Brain microvascular endothelial cell (primary cell): Measurements from ENCODE around the gene CCDC74A.
"Not testable (repeated sequence)": the region's sequence is repeated elsewhere in the genome, so short reads cannot be mapped to it uniquely, and the experiment has no call there.

Experiments
- DNase-seq: peaks from one replicate; pipeline ENCODE4 v3.0.0-alpha.2; 2020
- H3K27ac ChIP-seq: fragments of 250-450 bp; sonication (Bioruptor Pico); 2 replicates; pipeline ENCODE4 v1.5.1; 2020; ENCODE audit warnings: mild to moderate bottlenecking, moderate library complexity
- H3K27me3 ChIP-seq: fragments of 250-450 bp; sonication (Bioruptor Pico); replicated peaks from 2 replicates; pipeline ENCODE4 v1.5.1; 2020; ENCODE audit warnings: mild to moderate bottlenecking
- H3K36me3 ChIP-seq: fragments of 250-450 bp; sonication (Bioruptor Pico); replicated peaks from 2 replicates; pipeline ENCODE4 v1.5.1; 2020; ENCODE audit warnings: mild to moderate bottlenecking
- H3K4me3 ChIP-seq: 2 replicates; pipeline ENCODE4 v1.5.1; 2011; ENCODE audit warnings: low read depth, mild to moderate bottlenecking, control low read depth, low read length, moderate library complexity
- in situ Hi-C: cut with HindIII; loops from 2 replicates; pipeline ENCODE4 v1.10.0; 2017; ENCODE audit warnings: low sequenced_read_pairs, low pct_ligation_motif_present
- TF ChIP-seq, protein P1 (sequence below): IDR thresholded peaks from 2 replicates; pipeline ENCODE4 v1.5.1; 2011; ENCODE audit warnings: low read depth, mild to moderate bottlenecking, moderate library complexity, low read length, control low read depth, inconsistent platforms; ENCODE audit errors: missing control alignments

The CCDC74A gene

DNA sequence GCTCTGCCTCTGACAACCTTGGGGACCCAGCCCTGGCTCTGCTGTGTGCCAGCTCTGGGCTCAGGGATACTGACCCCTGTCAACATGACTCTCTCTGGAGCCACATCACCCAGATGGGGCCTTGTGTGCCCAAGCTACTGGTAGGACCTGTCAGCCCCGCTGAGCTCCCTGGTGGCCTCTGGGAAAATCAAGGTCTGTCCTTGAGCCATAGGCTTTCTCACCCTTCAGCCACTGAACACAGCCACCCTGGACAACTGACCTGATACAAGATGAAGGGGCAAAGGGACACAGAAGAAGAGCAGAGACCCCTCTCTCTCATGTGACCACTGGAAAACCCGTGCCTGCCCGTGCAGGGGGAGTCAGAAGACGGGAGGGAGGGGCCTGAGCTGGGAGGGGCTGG lies 7.8 kb downstream of the CCDC74A start:
- no peak overlapping the region for H3K4me3 ChIP-seq
- TF ChIP-seq, protein P1, sequence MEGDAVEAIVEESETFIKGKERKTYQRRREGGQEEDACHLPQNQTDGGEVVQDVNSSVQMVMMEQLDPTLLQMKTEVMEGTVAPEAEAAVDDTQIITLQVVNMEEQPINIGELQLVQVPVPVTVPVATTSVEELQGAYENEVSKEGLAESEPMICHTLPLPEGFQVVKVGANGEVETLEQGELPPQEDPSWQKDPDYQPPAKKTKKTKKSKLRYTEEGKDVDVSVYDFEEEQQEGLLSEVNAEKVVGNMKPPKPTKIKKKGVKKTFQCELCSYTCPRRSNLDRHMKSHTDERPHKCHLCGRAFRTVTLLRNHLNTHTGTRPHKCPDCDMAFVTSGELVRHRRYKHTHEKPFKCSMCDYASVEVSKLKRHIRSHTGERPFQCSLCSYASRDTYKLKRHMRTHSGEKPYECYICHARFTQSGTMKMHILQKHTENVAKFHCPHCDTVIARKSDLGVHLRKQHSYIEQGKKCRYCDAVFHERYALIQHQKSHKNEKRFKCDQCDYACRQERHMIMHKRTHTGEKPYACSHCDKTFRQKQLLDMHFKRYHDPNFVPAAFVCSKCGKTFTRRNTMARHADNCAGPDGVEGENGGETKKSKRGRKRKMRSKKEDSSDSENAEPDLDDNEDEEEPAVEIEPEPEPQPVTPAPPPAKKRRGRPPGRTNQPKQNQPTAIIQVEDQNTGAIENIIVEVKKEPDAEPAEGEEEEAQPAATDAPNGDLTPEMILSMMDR = no peak
- DNase-seq = no peak
- H3K36me3 ChIP-seq = no peaks in the 10 kb centered on the region
- no peaks in the 10 kb centered on the region for H3K27me3 ChIP-seq
- in situ Hi-C loops = no loop called here
- no peak overlapping the region for H3K27ac ChIP-seq

DNA sequence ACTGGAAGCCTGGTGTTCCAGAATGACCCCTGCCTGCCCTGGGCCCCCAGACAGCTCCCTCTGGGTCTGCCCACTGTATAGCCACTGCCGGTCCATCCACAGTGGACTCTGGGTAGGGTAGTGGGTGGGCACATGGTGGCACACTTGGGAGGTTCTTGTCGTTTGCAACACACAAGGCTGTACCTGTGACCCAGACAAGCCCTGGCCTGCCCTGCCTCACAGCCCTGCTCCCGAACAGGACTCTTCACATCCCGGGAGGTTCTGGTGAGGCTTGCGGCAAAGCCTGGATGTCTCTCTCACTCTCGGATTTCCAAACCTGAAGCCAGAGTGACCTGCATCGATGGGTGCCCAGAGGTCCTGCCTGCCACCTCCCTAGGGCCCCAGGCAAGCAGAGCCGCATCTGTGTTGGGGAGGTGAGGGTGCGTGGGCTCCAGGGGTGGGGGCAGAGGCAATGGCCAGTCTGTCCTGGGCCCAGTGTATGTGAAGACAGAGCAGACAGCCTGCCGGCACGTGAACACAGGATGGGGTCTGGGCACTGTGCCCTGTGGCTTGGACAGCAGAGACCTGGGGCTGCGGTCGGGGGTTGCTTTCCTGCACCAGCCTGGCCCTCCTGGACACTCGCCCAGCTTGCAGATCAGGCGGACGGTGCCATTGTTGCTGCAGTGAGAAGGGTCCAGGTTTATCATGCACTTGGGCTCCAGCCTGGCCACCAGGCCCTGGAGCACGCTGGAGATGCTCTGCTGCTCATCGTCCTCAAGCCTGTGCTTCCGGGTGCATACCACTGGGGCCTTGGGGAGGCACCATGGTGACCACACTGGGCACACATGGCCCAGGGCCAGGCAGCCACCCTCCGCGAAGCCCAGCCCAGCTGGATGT lies 8.5 kb downstream of the CCDC74A start:
- DNase-seq, H3K27ac ChIP-seq, H3K27me3 ChIP-seq, in situ Hi-C loops, H3K4me3 ChIP-seq, H3K36me3 ChIP-seq: not testable (repeated sequence)

DNA sequence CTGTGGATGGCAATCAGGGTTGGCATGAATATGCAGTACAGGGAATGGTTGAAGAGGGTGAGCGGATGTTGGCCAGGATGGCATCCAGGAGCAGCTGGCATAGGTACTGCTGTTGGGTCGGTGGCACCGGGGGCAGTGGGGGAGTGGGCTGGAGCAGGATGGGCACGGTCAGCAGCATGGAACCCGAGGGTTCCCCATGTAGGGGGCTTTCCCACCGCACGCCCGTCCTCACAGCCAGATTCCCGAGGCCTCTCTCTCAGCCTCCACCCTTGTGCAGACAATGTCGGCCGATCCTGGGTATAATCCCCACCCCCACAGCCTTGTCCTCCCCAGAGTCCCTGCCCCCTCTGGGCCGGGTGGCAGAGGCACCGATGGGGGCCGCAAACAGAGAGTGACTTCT lies 9.2 kb downstream of the CCDC74A start:
- H3K27ac ChIP-seq, H3K27me3 ChIP-seq, H3K36me3 ChIP-seq, in situ Hi-C loops, H3K4me3 ChIP-seq, DNase-seq: not testable (repeated sequence)

DNA sequence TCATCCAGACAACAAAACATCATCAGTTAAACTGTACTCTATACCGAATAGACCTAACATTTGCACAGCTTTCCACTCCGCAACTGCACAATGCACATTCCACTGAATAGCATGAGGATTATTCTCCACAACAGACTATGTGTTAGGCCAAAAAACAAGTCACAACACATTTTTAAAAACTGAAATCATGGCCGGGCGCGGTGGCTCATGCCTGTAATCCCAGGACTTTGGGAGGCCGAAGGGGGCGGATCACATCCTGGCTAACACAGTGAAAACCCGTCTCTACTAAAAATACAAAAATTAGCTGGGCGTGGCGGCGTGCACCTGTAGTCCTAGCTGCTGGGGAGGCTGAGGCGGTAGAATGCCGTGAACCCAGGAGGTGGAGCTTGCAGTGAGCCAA lies 11.2 kb downstream of the CCDC74A start:
- H3K4me3 ChIP-seq, DNase-seq: not testable (repeated sequence)

DNA sequence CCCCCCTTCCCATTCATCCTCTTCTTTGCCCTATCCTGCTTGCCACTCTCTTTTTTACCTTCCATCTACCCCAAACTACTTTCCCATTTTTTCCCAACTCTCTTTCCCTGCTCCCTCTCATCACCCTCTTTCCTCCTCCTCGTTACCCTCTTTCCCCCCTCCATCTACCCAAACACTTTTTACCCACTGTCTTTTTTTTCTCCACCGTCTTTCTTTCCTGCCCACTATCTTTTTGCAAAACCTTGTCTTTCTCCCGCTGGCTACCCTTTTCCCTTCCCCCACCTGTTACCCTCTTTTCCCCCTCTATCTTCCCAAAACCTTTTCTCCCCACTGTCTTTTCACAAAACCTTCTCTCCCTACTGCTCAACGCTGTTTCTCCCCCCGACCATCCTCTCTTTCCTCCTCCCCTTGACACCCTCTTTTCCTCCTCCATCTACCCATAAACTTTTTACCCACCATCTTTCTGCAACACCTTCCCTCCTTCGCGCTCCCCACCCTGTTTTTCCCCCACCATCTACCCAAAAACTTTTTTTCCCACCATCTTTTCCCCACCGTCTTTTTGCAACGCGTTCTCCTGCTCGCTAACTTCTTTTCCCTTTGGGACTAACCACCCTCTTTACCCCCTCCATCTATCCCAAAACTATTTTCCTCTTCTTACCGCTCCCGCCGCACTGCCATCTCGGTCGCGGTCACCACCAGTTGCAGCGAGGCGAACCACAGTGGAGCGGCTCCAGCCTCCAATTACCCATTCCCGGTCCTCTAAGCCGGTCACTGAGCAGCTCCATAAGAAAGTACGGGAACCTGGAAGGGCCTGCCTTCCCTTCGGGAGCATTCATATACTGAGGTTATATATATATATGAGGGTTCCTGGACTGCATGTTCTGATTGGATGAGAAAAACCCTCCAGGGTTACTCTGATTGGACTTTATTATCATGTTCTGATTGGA lies 15.0 kb downstream of the CCDC74A start:
- no peaks in the 10 kb centered on the region for H3K27me3 ChIP-seq
- in situ Hi-C loops = no loop called here
- no peaks in the 10 kb centered on the region for H3K36me3 ChIP-seq
- TF ChIP-seq, protein P1 = no peak
- no peak overlapping the region for H3K4me3 ChIP-seq
- DNase-seq = no peak
- no peak overlapping the region for H3K27ac ChIP-seq

More for the DNA sequence above, 11.2 kb downstream of the CCDC74A start:
- H3K36me3 ChIP-seq, H3K27me3 ChIP-seq, in situ Hi-C loops, H3K27ac ChIP-seq: not testable (repeated sequence)

DNA sequence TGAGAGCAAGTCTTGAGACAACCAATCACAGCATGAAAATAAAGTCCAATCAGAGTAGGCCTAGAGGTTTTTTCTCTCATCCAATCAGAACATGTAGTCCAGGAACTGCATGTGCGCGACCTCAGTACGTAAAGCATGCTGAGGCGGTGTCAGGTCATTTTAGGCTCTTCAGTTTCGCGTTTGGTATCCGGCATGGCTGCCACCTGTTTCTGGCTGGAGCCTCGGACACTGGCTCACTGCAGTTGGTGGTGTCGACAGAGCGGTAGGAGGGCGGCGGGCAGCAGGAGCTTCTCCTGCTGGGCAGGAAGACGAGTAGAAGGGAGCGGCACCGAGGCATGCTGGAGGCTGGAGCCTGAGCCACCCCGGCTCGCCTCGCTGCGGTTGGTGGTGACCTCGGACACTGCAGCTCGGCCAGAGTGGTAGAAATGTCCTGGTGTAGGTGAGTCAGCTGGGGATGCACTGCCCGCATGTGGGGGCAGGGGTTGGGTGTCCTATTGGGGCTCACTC lies 15.8 kb downstream of the CCDC74A start:
- TF ChIP-seq, protein P1 = no peak
- Histone ChIP-seq H3K27ac (no peak overlapping the region), H3K27me3 (no peaks in the 10 kb centered on the region), H3K36me3 (no peaks in the 10 kb centered on the region), H3K4me3 (no peak overlapping the region)
- in situ Hi-C loops = no loop called here
- DNase-seq = no peak

DNA sequence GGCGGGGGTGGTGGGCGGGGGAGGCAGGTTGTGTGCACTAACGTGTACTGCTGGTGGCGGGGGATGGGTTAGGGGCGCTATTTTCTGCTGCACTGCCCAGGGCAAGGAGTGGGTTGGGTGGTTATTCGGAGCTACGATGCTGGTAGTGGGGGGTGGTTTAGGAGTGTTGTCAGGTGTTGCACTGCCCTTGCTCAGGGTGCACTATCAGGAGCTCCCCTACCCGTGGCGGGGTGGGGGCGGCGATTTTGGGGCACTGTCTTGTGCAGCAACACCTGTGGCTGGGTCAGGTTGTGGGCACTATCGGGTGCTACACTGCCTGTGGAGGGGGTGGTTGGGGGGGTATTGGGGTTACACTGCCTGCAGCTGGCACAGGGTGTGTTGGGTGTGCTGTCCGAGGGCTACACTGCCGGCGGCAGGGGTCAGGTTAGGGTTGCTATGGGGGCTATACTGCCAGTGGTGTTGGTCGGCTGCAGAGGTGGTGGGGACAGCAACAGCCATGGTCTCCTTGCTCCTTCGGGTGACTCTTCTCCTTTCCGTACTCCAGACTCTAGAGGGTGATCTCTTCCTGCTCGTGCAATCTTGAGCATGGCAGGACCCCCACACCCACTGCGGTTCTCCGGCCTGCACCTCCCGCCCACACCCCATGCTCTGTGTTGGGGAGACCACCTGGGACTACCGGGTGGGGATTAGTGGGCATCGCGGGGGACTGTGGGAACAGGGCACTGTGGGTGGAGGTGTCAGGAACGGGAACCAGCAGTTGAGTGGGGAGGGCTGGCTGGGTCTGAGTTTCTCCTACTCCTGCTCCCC lies 16.5 kb downstream of the CCDC74A start:
- in situ Hi-C loops, H3K4me3 ChIP-seq, DNase-seq, H3K27ac ChIP-seq, H3K36me3 ChIP-seq, H3K27me3 ChIP-seq: not testable (repeated sequence)

DNA sequence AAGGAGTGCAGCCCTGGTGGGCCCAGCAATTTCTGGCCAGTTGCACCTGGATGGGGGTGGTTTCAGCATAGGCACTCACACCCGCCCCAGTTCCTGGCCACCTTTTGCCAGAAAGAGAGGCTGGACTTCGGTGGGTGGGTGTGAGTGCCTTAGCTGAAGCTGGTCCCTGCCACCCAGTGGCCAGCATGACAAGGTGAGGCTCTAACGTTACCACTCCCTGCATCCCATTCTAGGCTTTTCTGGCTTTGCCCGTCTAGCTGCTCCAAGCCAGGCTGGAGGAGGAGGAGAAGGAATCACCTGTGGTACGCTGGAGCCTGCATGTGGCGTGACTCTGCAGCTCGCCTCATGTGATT lies 17.1 kb downstream of the CCDC74A start:
- DNase-seq, H3K27me3 ChIP-seq, H3K4me3 ChIP-seq, H3K36me3 ChIP-seq, H3K27ac ChIP-seq, in situ Hi-C loops: not testable (repeated sequence)
